SK-N-MC (cell line): ENCODE results near the gene XAF1.
"Not testable (repeated sequence)": the region's sequence is repeated elsewhere in the genome, so short reads cannot be mapped to it uniquely, and the experiment has no call there.

ENCODE experiments used
- DNase-seq: peaks from one replicate; pipeline ENCODE4 v3.0.0-alpha.2; 2011; ENCODE audit warnings: low read depth, low spot score
- H3K27ac ChIP-seq: fragments of 200-600 bp; sonication (generic); 2 replicates; pipeline ENCODE4 v1.5.1; 2016; ENCODE audit warnings: mixed run types
- H3K36me3 ChIP-seq: fragments of 200-600 bp; sonication (generic); 2 replicates; pipeline ENCODE4 v1.6.1; 2017; ENCODE audit warnings: antibody characterized with exemption, low read length, mixed read lengths; ENCODE audit not compliant: insufficient read depth
- H3K4me3 ChIP-seq: fragments of 200-600 bp; sonication (generic); 2 replicates; pipeline ENCODE4 v1.5.1; 2016
- H3K9ac ChIP-seq: fragments of 200-600 bp; sonication (generic); 2 replicates; pipeline ENCODE4 v1.8.0; 2017; ENCODE audit warnings: mixed run types, mixed read lengths; ENCODE audit not compliant: insufficient read length
- H3K9me3 ChIP-seq: fragments of 200-600 bp; sonication (generic); 2 replicates; pipeline ENCODE4 v1.6.1; 2017; ENCODE audit warnings: low read depth, mild to moderate bottlenecking, antibody characterized with exemption, low read length, moderate library complexity, mixed read lengths
- EZH2 ChIP-seq: fragments of 200-600 bp; sonication (generic); IDR thresholded peaks from one replicate; pipeline ENCODE4 v1.6.1; 2017; ENCODE audit warnings: antibody characterized with exemption
- FOXP2 ChIP-seq: optimal IDR thresholded peaks from 2 replicates; pipeline ENCODE3; 2011; ENCODE audit warnings: mild to moderate bottlenecking, moderate library complexity; ENCODE audit not compliant: insufficient read depth; ENCODE audit errors: extremely low read length, control extremely low read depth
- POLR2AphosphoS5 ChIP-seq: IDR thresholded peaks from 2 replicates; pipeline ENCODE4 v1.6.1; 2012; ENCODE audit warnings: mild to moderate bottlenecking, low read depth, low read length, borderline replicate concordance

XAF1 gene

GRCh38 chr17:6768447-6768846 lies 12.6 kb downstream of the XAF1 start:
- no peak overlapping the region for H3K4me3 ChIP-seq
- no peak overlapping the region for H3K27ac ChIP-seq
- TF ChIP-seq EZH2 (no peak), POLR2AphosphoS5 (no peak), FOXP2 (no peak)
- H3K36me3 ChIP-seq: no peaks in the 10 kb centered on the region
- DNase-seq: no peak
- no peak overlapping the region for H3K9ac ChIP-seq
- H3K9me3 ChIP-seq: no peaks in the 10 kb centered on the region

GRCh38 chr17:6772016-6772415 lies 16.2 kb downstream of the XAF1 start:
- DNase-seq: no peak
- Histone ChIP-seq H3K9me3 (no peaks in the 10 kb centered on the region), H3K4me3 (no peak overlapping the region), H3K36me3 (no peaks in the 10 kb centered on the region), H3K27ac (no peak overlapping the region), H3K9ac (no peak overlapping the region)
- TF ChIP-seq EZH2: no peak
- no peak for TF ChIP-seq POLR2AphosphoS5
- TF ChIP-seq FOXP2: no peak

GRCh38 chr17:6774906-6775305 lies 19.1 kb downstream of the XAF1 start:
- H3K27ac ChIP-seq, H3K9me3 ChIP-seq, H3K4me3 ChIP-seq, H3K9ac ChIP-seq, DNase-seq, H3K36me3 ChIP-seq: not testable (repeated sequence)

GRCh38 chr17:6775871-6776405 lies 20.1 kb downstream of the XAF1 start, which contains the start of gene FBXO39:
TSS of gene FBXO39 (plus strand) at chr17:6776215. CDS start at chr17:6779869, 3,654 bp downstream.
- DNase-seq: no peak
- H3K9ac ChIP-seq: no peak within 1 kb of the TSS
- no peaks in the 10 kb centered on the region for H3K9me3 ChIP-seq
- H3K36me3 ChIP-seq: no peaks in the 10 kb centered on the region
- no peak within 1 kb of the TSS for H3K4me3 ChIP-seq
- no peak for TF ChIP-seq FOXP2
- no peak for TF ChIP-seq POLR2AphosphoS5
- TF ChIP-seq EZH2: no peak
- no peak within 1 kb of the TSS for H3K27ac ChIP-seq

GRCh38 chr17:6779411-6779810 lies 23.6 kb downstream of the XAF1 start:
- no peak overlapping the region for H3K4me3 ChIP-seq
- no peaks in the 10 kb centered on the region for H3K9me3 ChIP-seq
- no peak for TF ChIP-seq POLR2AphosphoS5
- TF ChIP-seq EZH2: no peak
- no peak for TF ChIP-seq FOXP2
- no peaks in the 10 kb centered on the region for H3K36me3 ChIP-seq
- no peak for DNase-seq
- H3K9ac ChIP-seq: no peak overlapping the region
- H3K27ac ChIP-seq: no peak overlapping the region

- no peak overlapping the region for H3K9ac ChIP-seq
- H3K9me3 ChIP-seq: no peaks in the 10 kb centered on the region
- H3K4me3 ChIP-seq: no peak overlapping the region
- no peak overlapping the region for H3K27ac ChIP-seq
- no peaks in the 10 kb centered on the region for H3K36me3 ChIP-seq
- DNase-seq: no peak
- no peak for TF ChIP-seq EZH2
- TF ChIP-seq POLR2AphosphoS5: no peak
- no peak for TF ChIP-seq FOXP2
Measured at GRCh38 chr17:6780001-6780400, 24.2 kb downstream of the XAF1 start.

GRCh38 chr17:6780886-6781285 lies 25.0 kb downstream of the XAF1 start:
- Histone ChIP-seq H3K9ac (no peak overlapping the region), H3K4me3 (no peak overlapping the region), H3K27ac (no peak overlapping the region), H3K36me3 (no peaks in the 10 kb centered on the region), H3K9me3 (no peaks in the 10 kb centered on the region)
- TF ChIP-seq POLR2AphosphoS5 (no peak), FOXP2 (no peak), EZH2 (no peak)
- DNase-seq: no peak

GRCh38 chr17:6782244-6782643 lies 26.4 kb downstream of the XAF1 start:
- H3K9me3 ChIP-seq: no peaks in the 10 kb centered on the region
- no peak for DNase-seq
- no peak overlapping the region for H3K9ac ChIP-seq
- TF ChIP-seq POLR2AphosphoS5 (no peak), EZH2 (no peak), FOXP2 (no peak)
- no peak overlapping the region for H3K4me3 ChIP-seq
- no peaks in the 10 kb centered on the region for H3K36me3 ChIP-seq
- H3K27ac ChIP-seq: no peak overlapping the region

- Histone ChIP-seq H3K36me3 (no peaks in the 10 kb centered on the region), H3K27ac (no peak overlapping the region), H3K4me3 (no peak overlapping the region), H3K9me3 (no peaks in the 10 kb centered on the region), H3K9ac (no peak overlapping the region)
- no peak for DNase-seq
- TF ChIP-seq EZH2 (no peak), POLR2AphosphoS5 (no peak), FOXP2 (no peak)
Measured at GRCh38 chr17:6786618-6787017, 30.8 kb downstream of the XAF1 start.
